HG03097 (cell line): Measurements from ENCODE around the gene OSBPL5.

Experiments
- ATAC-seq: cut with Tn5 transposase; IDR thresholded peaks from one replicate; pipeline ENCODE4 v1.9.1; 2021; ENCODE audit not compliant: unreplicated experiment, low FRiP score

Gene OSBPL5

GRCh38 chr11:3137486-3138177 is 27.5 kb downstream of the OSBPL5 start:
- ATAC-seq: no peak

GRCh38 chr11:3136546-3137455 is 28.3 kb downstream of the OSBPL5 start:
- ATAC-seq: no peak

GRCh38 chr11:3135481-3136440 is 29.3 kb downstream of the OSBPL5 start:
- ATAC-seq: no peak

- no peak for ATAC-seq
Measured at GRCh38 chr11:3134651-3135480, 30.2 kb downstream of the OSBPL5 start.

- ATAC-seq: no peak
Measured at GRCh38 chr11:3134218-3134621, 30.9 kb downstream of the OSBPL5 start.

- ATAC-seq: no peak
Measured at GRCh38 chr11:3133261-3134217, 31.6 kb downstream of the OSBPL5 start.

- no peak for ATAC-seq
Measured at GRCh38 chr11:3132831-3133260, 32.3 kb downstream of the OSBPL5 start.

GRCh38 chr11:3132271-3132781 is 32.8 kb downstream of the OSBPL5 start:
- ATAC-seq: no peak

- no peak for ATAC-seq
Measured at GRCh38 chr11:3131330-3131941, 33.7 kb downstream of the OSBPL5 start.

GRCh38 chr11:3130269-3131071 is 34.6 kb downstream of the OSBPL5 start:
- no peak for ATAC-seq

GRCh38 chr11:3129591-3130268 is 35.4 kb downstream of the OSBPL5 start:
- ATAC-seq: no peak

GRCh38 chr11:3129181-3129590 is 35.9 kb downstream of the OSBPL5 start:
- ATAC-seq: no peak

- no peak for ATAC-seq
Measured at GRCh38 chr11:3128356-3129180, 36.5 kb downstream of the OSBPL5 start.

GRCh38 chr11:3127706-3128355 is 37.3 kb downstream of the OSBPL5 start:
- no peak for ATAC-seq
